Activated CD8-positive, alpha-beta T cell treated with anti-CD3 and anti-CD28 coated beads for 36 hours (primary cell): ENCODE measurements around the gene ZBTB12. TPM values are rescaled to one million over a fixed set of nuclear protein-coding genes. Genes with fewer than 3 reads are reported as not detected.
"Not testable (repeated sequence)": the region's sequence is repeated elsewhere in the genome, so short reads cannot be mapped to it uniquely, and the experiment has no call there.

Experiments used
- ATAC-seq: fragments of 200-7000 bp; cut with Tn5 transposase; one replicate; pipeline ENCODE4 v1.10.0; 2021; ENCODE audit warnings: mild to moderate bottlenecking, moderate library complexity
- CTCF ChIA-PET: fragments of 350-600 bp; sonication (Branson Sonifier 250); formaldehyde crosslinking; loops from one replicate; lab custom pipeline; 2021; ENCODE audit warnings: antibody characterized with exemption; lab: Charles Lee
- POLR2A ChIA-PET: fragments of 350-600 bp; sonication (Branson Sonifier 250); formaldehyde crosslinking; loops from one replicate; lab custom pipeline; 2021; ENCODE audit warnings: antibody characterized with exemption; lab: Charles Lee
- DNase-seq: peaks from one replicate; pipeline ENCODE4 v3.0.0-alpha.2; 2020
- H3K27ac Mint-ChIP-seq: one replicate; pipeline ENCODE4 v1.8.0; 2021; ENCODE audit warnings: mild to moderate bottlenecking, mixed read lengths
- H3K27me3 Mint-ChIP-seq: one replicate; pipeline ENCODE4 v1.8.0; 2021; ENCODE audit warnings: mixed read lengths
- H3K36me3 Mint-ChIP-seq: one replicate; pipeline ENCODE4 v1.8.0; 2021; ENCODE audit warnings: low read depth, mixed read lengths
- H3K4me1 Mint-ChIP-seq: one replicate; pipeline ENCODE4 v1.8.0; 2021; ENCODE audit warnings: low read depth, mixed read lengths
- H3K4me3 Mint-ChIP-seq: one replicate; pipeline ENCODE4 v1.8.0; 2021; ENCODE audit warnings: mild to moderate bottlenecking, moderate library complexity, mixed read lengths
- H3K9me3 Mint-ChIP-seq: one replicate; pipeline ENCODE4 v1.8.0; 2021; ENCODE audit warnings: mixed read lengths
- CTCF ChIP-seq: fragments of 200-600 bp; IDR thresholded peaks from one replicate; pipeline ENCODE4 v1.8.0; 2022; ENCODE audit warnings: antibody characterized with exemption, mild to moderate bottlenecking
- intact Hi-C: fragments of 100-400 bp; cut with micrococcal nuclease; formaldehyde crosslinking; loops from one replicate; pipeline ENCODE4 v1.10.0; 2022
- total RNA-seq, 2 experiments: library from RNA; stranded (reverse); gene quantifications; one replicate each; pipeline ENCODE4 v1.2.3, GENCODE V29; 2021

ZBTB12 gene
- total RNA-seq, 2 experiments from 2014 or later = 1.8 to 2.1 TPM

- no peak for ATAC-seq
- H3K36me3 Mint-ChIP-seq = no peaks in the 10 kb centered on the region
- H3K27ac Mint-ChIP-seq = no peak overlapping the region
- no peaks in the 10 kb centered on the region for H3K27me3 Mint-ChIP-seq
- no peak for TF ChIP-seq CTCF
- POLR2A ChIA-PET = no interaction called here
- CTCF ChIA-PET = interaction anchor here (1.3 kb wide), 1 partner anchor 186 kb away, joined by 3 read pairs; no protein-coding TSS in a partner anchor
- DNase-seq = no peak
- intact Hi-C loops = no loop called here
- no peaks in the 10 kb centered on the region for H3K4me1 Mint-ChIP-seq
- H3K9me3 Mint-ChIP-seq = no peaks in the 10 kb centered on the region
- no peak overlapping the region for H3K4me3 Mint-ChIP-seq
Observed at GRCh38 chr6:31870385-31870921, 31.4 kb downstream of the ZBTB12 start.

GRCh38 chr6:31869343-31869742 is 32.5 kb downstream of the ZBTB12 start:
- Mint-ChIP-seq H3K27ac (no peak overlapping the region), H3K27me3 (no peaks in the 10 kb centered on the region), H3K9me3 (no peaks in the 10 kb centered on the region), H3K36me3 (no peaks in the 10 kb centered on the region), H3K4me1 (peaks cover 9% of the 10 kb centered on the region), H3K4me3 (no peak overlapping the region)
- no peak for TF ChIP-seq CTCF
- POLR2A ChIA-PET = no interaction called here
- no peak for DNase-seq
- intact Hi-C loops = no loop called here
- CTCF ChIA-PET = no interaction called here
- no peak for ATAC-seq

GRCh38 chr6:31868658-31868971 is 33.3 kb downstream of the ZBTB12 start:
- H3K4me3 Mint-ChIP-seq, ATAC-seq, H3K27ac Mint-ChIP-seq, DNase-seq, H3K9me3 Mint-ChIP-seq, H3K36me3 Mint-ChIP-seq, intact Hi-C loops, H3K27me3 Mint-ChIP-seq: not testable (repeated sequence)
- peaks cover 12% of the 10 kb centered on the region for H3K4me1 Mint-ChIP-seq
- ChIA-PET CTCF (interaction anchor here (0.8 kb wide), 1 partner anchor 20 kb away, joined by 3 read pairs; no protein-coding TSS in a partner anchor), POLR2A (interaction anchor here (0.6 kb wide), 1 partner anchor 12 kb away, joined by 3 read pairs; no protein-coding TSS in a partner anchor)

- no peak for TF ChIP-seq CTCF
- Mint-ChIP-seq H3K4me1 (peaks cover 20% of the 10 kb centered on the region), H3K36me3 (no peaks in the 10 kb centered on the region), H3K27ac (no peak overlapping the region), H3K27me3 (no peaks in the 10 kb centered on the region), H3K9me3 (no peaks in the 10 kb centered on the region), H3K4me3 (no peak overlapping the region)
- DNase-seq (peak; percentile 21), ATAC-seq (no peak)
- intact Hi-C loops = no loop called here
- ChIA-PET CTCF (no interaction called here), POLR2A (interaction anchor here (0.9 to 4.4 kb wide), 3 partner anchors 29 to 214 kb away, joined by 3 to 42 read pairs (median 4); no protein-coding TSS in a partner anchor)
Observed at GRCh38 chr6:31865205-31866118, 36.4 kb downstream of the ZBTB12 start.

GRCh38 chr6:31864818-31865204 is 37.1 kb downstream of the ZBTB12 start:
- H3K27ac Mint-ChIP-seq = no peak overlapping the region
- ATAC-seq (no peak), DNase-seq (no peak)
- CTCF ChIA-PET = no interaction called here
- H3K27me3 Mint-ChIP-seq = no peaks in the 10 kb centered on the region
- POLR2A ChIA-PET = interaction anchor here (0.9 to 4.4 kb wide), 5 partner anchors 10 to 213 kb away, joined by 3 to 42 read pairs (median 4); no protein-coding TSS in a partner anchor
- peak overlapping the region; percentile 84 for H3K4me3 Mint-ChIP-seq
- H3K36me3 Mint-ChIP-seq = peaks cover 4% of the 10 kb centered on the region
- H3K9me3 Mint-ChIP-seq = no peaks in the 10 kb centered on the region
- TF ChIP-seq CTCF = no peak
- intact Hi-C loops = no loop called here
- peaks cover 20% of the 10 kb centered on the region for H3K4me1 Mint-ChIP-seq

- Mint-ChIP-seq H3K4me1 (peaks cover 20% of the 10 kb centered on the region), H3K4me3 (peak overlapping the region; percentile 84), H3K27ac (peak overlapping the region; percentile 90)
- ATAC-seq, H3K9me3 Mint-ChIP-seq, H3K36me3 Mint-ChIP-seq, H3K27me3 Mint-ChIP-seq, intact Hi-C loops, DNase-seq: not testable (repeated sequence)
- CTCF ChIA-PET = interaction anchor here (0.6 to 2.0 kb wide), 5 partner anchors 11 to 184 kb away, joined by 3 to 14 read pairs (median 4); no protein-coding TSS in a partner anchor
- POLR2A ChIA-PET = interaction anchor here (0.6 to 4.4 kb wide), 12 partner anchors 11 to 277 kb away, joined by 3 to 42 read pairs (median 4); partner anchors contain the start of genes GPANK1, HSPA1B and LSM2
Observed at GRCh38 chr6:31864123-31864562, 37.7 kb downstream of the ZBTB12 start.
